ENCODE results near the gene RAB35.
"Not testable (repeated sequence)": the region's sequence is repeated elsewhere in the genome, so short reads cannot be mapped to it uniquely, and the experiment has no call there.

Gene RAB35

GRCh38 chr12:120054293-120054692 is 62.3 kb downstream of the RAB35 start:
- DNase-seq: no peak

GRCh38 chr12:120051535-120051934 is 65.0 kb downstream of the RAB35 start:
- no peak for DNase-seq

GRCh38 chr12:120049426-120049825 is 67.1 kb downstream of the RAB35 start:
- no peak for DNase-seq

- no peak for DNase-seq
Measured at GRCh38 chr12:120048263-120048662, 68.3 kb downstream of the RAB35 start.

GRCh38 chr12:120047072-120047471 is 69.5 kb downstream of the RAB35 start:
- no peak for DNase-seq

- not testable (repeated sequence) for DNase-seq
Measured at GRCh38 chr12:120045367-120045766, 71.2 kb downstream of the RAB35 start.
